Tibial nerve (tissue), 4 donors: ENCODE measurements around the gene HOXD13.

ENCODE experiments used
- CTCF ChIP-seq, 5 experiments: fragments of 200-600 bp in 3 of 5; fragments of 450-650 bp in 2 of 5; sonication (generic) in 3 of 5; IDR thresholded peaks; one replicate each; pipeline ENCODE4 v1.5.1; 2016 to 2019; ENCODE audit warnings: antibody characterized with exemption in 5 of 5, mild to moderate bottlenecking in 3 of 5, moderate library complexity in 2 of 5
- EP300 ChIP-seq, 2 donors: sonication (generic); formaldehyde crosslinking; IDR thresholded peaks; one replicate each; pipeline ENCODE4 v1.6.1; 2017; ENCODE audit warnings: antibody characterized with exemption in 2 of 2, mild to moderate bottlenecking in 1 of 2
- POLR2A ChIP-seq, 2 donors: fragments of 450-650 bp; IDR thresholded peaks; one replicate each; pipeline ENCODE4 v1.6.1; 2017; ENCODE audit warnings: antibody characterized with exemption in 2 of 2, mild to moderate bottlenecking in 2 of 2, moderate library complexity in 2 of 2

- TF ChIP-seq CTCF (IDR thresholded peaks at IDR 0.05) = no peak
- no peak for TF ChIP-seq POLR2A (IDR thresholded peaks at IDR 0.05)
- TF ChIP-seq EP300 (IDR thresholded peaks at IDR 0.05) = no peak
Measured at GRCh38 chr2:176089843-176090395, 2.6 kb upstream of the HOXD13 start.
